ENCODE results near the gene LAMA5.
A peak's percentile ranks its signal among the peaks of the same experiment; 100 is the strongest.
"Not testable (repeated sequence)": the region's sequence is repeated elsewhere in the genome, so short reads cannot be mapped to it uniquely, and the experiment has no call there.

LAMA5 gene

DNA sequence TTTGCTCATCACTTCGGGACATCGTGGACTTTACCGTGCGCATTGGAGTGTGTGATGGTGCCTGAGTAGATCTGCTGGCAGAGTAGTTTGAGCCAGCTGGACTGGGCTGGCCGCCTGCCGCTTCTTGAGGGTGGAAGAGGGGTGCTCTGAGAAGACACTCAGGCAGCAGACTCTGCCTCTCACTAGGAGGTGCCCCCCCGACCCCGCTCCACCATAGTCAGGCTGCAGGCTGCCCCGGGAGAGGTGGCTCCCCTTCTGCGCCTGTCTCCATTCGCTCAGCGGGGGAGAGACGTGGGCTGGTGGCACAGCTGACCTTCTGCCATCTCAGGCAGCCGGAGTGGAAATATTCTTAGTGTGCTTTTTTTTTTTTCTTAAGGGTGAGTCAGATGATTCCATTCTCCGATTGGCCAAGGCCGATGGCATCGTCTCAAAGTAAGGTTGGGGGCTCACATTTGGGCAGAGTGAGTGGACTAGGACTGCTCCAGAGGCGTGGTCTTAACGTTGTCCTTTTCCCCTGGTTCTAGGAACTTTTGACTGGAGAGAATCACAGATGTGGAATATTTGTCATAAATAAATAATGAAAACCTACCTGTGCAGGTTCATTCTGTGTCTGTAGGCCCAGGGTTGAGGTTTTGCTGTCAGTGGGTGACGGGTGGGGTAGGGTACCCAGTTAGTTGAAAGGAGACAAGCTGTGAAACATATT is 21.0 kb upstream of the LAMA5 start:
- no peak for DNase-seq (ENCODE audit: low spot score)

DNA sequence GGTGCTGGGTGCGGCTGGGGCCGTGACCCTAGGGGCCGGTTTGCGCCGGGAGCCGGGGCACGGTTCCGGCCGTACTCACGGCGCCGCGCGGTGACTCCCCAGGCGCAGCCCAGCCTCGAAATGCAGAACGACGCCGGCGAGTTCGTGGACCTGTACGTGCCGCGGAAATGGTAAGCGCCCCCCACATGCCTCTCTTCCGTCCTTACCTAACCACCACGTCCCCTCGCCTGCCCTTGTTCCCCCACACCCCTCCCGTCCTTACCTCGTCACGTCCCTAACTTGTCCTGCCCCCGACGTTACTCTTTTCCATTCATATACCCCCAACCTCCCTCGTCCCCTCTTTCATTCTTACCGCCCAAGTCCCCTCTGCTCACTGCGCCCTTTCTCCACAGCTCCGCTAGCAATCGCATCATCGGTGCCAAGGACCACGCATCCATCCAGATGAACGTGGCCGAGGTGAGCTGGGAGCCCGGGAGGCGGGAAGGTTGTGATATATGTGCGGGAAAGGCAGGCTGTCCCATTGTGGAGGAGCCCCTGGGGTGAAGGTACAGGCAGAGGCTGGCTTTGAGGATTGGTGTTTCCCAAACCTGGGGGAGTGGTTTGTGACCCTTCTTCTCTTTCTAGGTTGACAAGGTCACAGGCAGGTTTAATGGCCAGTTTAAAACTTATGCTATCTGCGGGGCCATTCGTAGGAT is 20.3 kb upstream of the LAMA5 start:
- DNase-seq (ENCODE audit: low spot score) = no peak

GRCh38 chr20:62386383-62387218 is 19.5 kb upstream of the LAMA5 start, which contains the start of gene RPS21:
TSS of gene RPS21 (plus strand) at chr20:62387103. CDS start at chr20:62387339, 236 bp downstream.
- DNase-seq (ENCODE audit: low spot score) = peak; percentile 94

GRCh38 chr20:62382306-62383198 is 15.4 kb upstream of the LAMA5 start:
- peak; percentile 82 for DNase-seq (ENCODE audit: low spot score)

DNA sequence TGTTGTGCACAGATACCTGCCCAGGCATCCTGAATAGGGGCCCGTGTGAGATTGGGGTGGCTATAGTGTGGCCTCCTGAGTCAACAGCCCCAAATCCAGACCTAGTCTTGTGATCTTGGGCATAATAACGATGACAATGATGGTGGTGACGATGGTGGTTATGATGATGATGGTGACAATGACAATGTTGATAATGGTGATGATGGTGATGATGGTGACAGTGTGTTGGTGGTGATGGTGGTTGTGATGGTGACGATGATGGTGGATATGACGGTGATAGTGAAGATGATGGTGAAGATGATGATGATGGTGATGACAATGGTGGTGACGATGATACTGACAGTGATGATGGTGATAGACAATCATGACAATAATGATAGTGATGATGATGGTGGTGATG is 14.7 kb upstream of the LAMA5 start:
- no peak for DNase-seq (ENCODE audit: low spot score)

- no peak for DNase-seq (ENCODE audit: low spot score)
Measured at GRCh38 chr20:62381202-62381797, 14.2 kb upstream of the LAMA5 start.

DNA sequence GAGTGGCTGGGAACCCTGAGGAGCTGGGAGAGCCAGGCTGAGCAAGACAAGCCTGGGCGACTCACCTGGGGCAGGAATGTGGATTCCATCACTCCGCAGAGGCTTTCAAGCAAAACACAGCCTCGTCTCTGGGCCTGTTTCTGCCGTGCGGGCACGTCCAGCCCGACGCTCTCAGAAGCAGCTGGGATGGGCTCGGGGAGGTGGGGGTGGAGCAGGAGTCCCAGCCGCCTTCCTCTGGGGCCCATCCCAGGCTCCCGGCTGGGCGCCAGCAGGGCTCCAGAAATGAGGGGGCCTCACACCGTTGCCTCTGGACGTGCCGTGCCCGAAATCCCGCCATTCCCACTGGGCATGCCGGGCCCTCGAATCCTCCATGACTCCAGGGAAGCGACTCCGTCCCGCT is 11.1 kb upstream of the LAMA5 start:
- DNase-seq (ENCODE audit: low spot score) = no peak

DNA sequence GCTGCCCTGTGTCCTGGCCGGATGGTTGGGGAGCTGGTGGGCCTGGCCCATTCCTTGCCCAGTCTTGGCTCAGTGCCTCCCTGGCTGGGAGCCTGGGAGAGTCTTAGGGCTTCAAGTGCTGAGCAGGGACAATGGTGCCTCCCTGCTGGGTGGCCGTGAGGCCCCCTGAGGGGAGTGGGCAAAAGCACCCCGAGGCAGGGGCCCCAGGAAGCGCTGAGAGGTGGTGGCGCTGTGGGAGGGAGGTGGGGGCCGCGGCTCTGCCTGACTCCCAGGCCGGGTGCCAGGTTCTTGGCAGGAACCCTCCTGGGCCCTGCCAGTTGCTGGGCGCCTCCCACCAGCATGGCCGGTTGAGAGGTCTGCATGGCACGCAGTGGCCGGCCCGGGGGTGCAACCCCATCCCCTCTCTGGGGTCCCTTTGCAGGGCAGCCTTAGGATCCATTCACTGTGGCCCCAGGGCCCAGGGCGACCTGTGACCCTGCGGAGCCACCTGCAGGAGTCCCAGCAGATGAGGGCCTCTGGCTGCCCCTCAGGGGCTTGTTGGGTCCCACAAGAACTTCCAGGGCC is 10.6 kb upstream of the LAMA5 start:
- no peak for DNase-seq (ENCODE audit: low spot score)

GRCh38 chr20:62377064-62377461 is 10.0 kb upstream of the LAMA5 start:
- no peak for DNase-seq (ENCODE audit: low spot score)

- peak; percentile 83 for DNase-seq (ENCODE audit: low spot score)
Measured at GRCh38 chr20:62376112-62377063, 9.3 kb upstream of the LAMA5 start.

DNA sequence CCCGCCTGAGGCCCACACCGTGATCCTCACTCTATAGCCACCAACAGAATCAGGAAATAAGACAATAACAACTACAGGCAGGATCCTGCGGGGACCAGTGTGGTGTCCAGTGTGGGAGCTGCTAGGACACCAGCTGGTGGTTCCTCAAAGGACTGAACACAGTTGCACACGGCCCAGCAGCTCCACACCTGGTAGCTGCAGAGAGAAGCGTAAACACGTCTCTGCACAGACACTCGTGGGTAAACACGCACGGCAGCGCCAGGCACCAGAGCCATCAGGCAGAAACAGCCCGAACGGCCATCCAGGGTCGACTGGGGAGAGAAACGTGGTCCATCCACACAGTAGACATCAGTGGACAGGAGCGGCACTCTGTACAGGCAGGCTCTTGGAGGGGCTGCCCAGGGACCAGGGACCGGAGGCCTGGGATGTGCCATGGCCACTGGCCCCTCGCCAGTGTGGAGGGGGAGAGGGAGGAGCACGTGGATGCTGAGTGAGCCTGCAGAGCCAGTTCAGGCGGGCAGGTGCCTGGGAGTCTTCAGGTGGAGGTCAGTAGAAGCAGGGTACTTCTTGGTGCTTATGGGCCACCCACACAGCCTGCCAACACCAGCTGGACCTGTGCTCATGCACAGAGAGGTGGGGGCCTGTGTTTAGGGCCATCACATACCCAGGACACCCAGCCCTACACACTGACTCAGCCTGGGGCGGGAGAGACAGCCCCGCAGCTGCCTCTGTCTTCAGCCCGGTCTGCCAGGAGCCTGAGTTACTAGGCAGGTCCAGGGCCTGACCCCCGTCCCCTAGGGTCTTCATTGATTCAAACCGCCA is 7.4 kb upstream of the LAMA5 start:
- DNase-seq (ENCODE audit: low spot score) = no peak

DNA sequence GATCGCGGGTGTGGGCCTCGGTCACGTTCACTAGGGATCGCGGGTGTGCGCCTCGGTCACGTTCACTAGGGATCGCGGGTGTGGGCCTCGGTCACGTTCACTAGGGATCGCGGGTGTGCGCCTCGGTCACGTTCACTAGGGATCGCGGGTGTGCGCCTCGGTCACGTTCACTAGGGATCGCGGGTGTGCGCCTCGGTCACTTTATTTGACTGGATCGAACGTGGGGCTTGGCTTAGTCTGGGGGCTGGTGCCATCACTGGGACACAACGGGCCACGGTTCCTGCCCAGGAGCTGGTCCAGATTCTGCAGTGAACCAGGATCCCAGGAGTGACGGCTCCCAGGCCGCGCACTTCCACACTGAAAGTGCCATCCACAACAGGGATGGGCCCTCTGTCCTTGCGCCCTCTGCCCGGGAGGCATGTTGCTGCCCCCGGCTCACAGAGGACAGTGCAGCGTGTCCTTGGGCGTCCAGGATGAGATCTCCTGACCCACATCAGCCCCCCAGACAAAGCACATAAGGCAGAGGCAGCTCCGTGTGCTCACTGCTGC is 6.6 kb upstream of the LAMA5 start:
- not testable (repeated sequence) for DNase-seq (ENCODE audit: low spot score)

- no peak for DNase-seq (ENCODE audit: low spot score)
Measured at GRCh38 chr20:62372042-62372993, 5.2 kb upstream of the LAMA5 start.

- no peak for DNase-seq (ENCODE audit: low spot score)
Measured at GRCh38 chr20:62371588-62372041, 4.5 kb upstream of the LAMA5 start.

DNA sequence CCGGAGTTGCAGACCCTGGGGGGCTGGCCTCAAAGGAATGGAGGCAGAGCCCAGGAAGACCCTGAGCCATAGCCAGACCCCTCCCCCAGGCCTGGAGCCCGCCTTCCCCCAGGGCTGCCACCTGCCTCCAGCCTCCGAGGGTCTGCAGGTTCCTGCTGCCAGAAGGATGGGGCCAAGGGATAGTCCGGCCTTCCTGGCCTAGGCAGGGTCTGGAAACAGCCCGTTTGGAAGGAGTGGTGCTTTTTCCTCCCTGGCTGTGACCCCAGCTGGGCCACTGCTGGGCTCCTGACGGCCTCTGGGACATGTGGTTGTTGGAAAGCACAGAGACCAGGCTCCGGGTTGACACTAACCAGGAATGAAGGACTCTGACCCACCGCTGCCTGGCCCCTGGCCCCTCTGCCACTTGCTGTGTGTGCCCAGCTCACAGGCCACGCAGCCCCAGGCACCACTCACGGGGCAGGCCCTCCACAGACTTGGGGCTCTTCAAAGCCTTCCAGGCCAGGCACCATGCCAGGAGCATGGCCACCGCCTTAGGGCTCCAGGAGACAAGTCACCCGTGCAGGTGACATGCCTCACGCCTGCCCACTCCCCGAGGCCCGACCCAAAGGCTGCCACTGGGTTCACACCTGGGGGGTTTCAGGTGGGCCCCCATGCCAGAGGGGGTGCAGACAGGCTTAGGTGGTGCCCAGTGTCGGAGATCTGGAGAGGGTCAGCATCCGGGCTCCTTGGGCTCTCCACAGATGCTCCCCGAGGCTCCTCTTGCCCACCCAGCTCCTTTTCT is 3.9 kb upstream of the LAMA5 start:
- no peak for DNase-seq (ENCODE audit: low spot score)

GRCh38 chr20:62370115-62370806 is 3.1 kb upstream of the LAMA5 start:
- DNase-seq (ENCODE audit: low spot score) = no peak

Measured in iPS-NIHi11 (cell line).